T-cell (primary cell): Measurements from ENCODE around the gene PLA2G3. TPM values are rescaled to one million over a fixed set of nuclear protein-coding genes. Genes with fewer than 3 reads are reported as not detected.
A peak's percentile ranks its signal among the peaks of the same experiment; 100 is the strongest.

Experiments
- ATAC-seq, 4 experiments: fragments of 200-7000 bp in 3 of 4; fragments of 150-1000 bp in 1 of 4; cut with Tn5 transposase; replicated peaks in 1 of 4; 1 replicate in 3 of 4; 2 replicates in 1 of 4; pipeline ENCODE4 v1.10.0; 2021; ENCODE audit warnings: moderate library complexity in 3 of 4, mild to moderate bottlenecking in 2 of 4, moderate number of reproducible peaks in 1 of 4
- CTCF ChIA-PET, 2 donors: fragments of 300-600 bp; sonication (Branson Sonifier 250); formaldehyde crosslinking; loops; one replicate each; lab custom pipeline; 2022; ENCODE audit warnings: antibody characterized with exemption in 2 of 2; lab: Charles Lee
- POLR2A ChIA-PET, 2 donors: fragments of 300-600 bp; sonication (Branson Sonifier 250); formaldehyde crosslinking; loops; one replicate each; lab custom pipeline; 2022; ENCODE audit warnings: antibody characterized with exemption in 2 of 2; lab: Charles Lee
- DNase-seq, 35 experiments: peaks; one replicate each; pipeline versions ENCODE4 v3.0.0 to v3.0.0-alpha.2; 2013 to 2023
- H3K27ac ChIP-seq: one replicate; pipeline ENCODE4 v1.5.1; 2013; ENCODE audit warnings: low read length
- H3K27me3 ChIP-seq, 2 experiments: replicated peaks in 1 of 2; 1 replicate in 1 of 2; 2 replicates in 1 of 2; pipeline versions ENCODE4 v1.6.1 to v1.7.0; 2013; ENCODE audit warnings: low read length in 1 of 2, mixed read lengths in 1 of 2; ENCODE audit not compliant: control insufficient read depth in 2 of 2, insufficient read depth in 2 of 2; ENCODE audit errors: extremely low read depth in 1 of 2
- H3K36me3 ChIP-seq, 2 donors: 1 replicate in 1 of 2; 2 replicates in 1 of 2; pipeline versions ENCODE4 v1.6.1 to v1.7.0; 2013; ENCODE audit warnings: low read length in 1 of 2; ENCODE audit not compliant: control insufficient read depth in 2 of 2, insufficient read depth in 1 of 2; ENCODE audit errors: extremely low read depth in 1 of 2
- H3K4me1 ChIP-seq, 2 experiments: 1 replicate in 1 of 2; 2 replicates in 1 of 2; pipeline versions ENCODE4 v1.6.1 to v1.7.0; 2013; ENCODE audit warnings: low read length in 2 of 2, mixed read lengths in 1 of 2; ENCODE audit not compliant: insufficient read depth in 2 of 2, control insufficient read depth in 1 of 2; ENCODE audit errors: extremely low read depth in 1 of 2
- H3K4me3 ChIP-seq, 2 donors: 1 replicate in 1 of 2; 2 replicates in 1 of 2; pipeline versions ENCODE4 v1.5.1 to v1.7.0; 2013; ENCODE audit warnings: mild to moderate bottlenecking in 2 of 2, low read length in 1 of 2, moderate library complexity in 1 of 2; ENCODE audit not compliant: control insufficient read depth in 1 of 2; ENCODE audit errors: extremely low read depth in 1 of 2
- H3K9me3 ChIP-seq: 2 replicates; pipeline ENCODE4 v1.7.0; 2013
- H3K27ac Mint-ChIP-seq, 2 donors: one replicate each; pipeline ENCODE4 v1.8.0; 2020 to 2021; ENCODE audit warnings: mild to moderate bottlenecking in 2 of 2, mixed read lengths in 2 of 2
- H3K27me3 Mint-ChIP-seq, 2 donors: one replicate each; pipeline ENCODE4 v1.8.0; 2021 to 2022; ENCODE audit warnings: mixed read lengths in 2 of 2
- H3K36me3 Mint-ChIP-seq: one replicate; pipeline ENCODE4 v1.8.0; 2021; ENCODE audit warnings: mixed read lengths
- H3K4me1 Mint-ChIP-seq, 3 donors: one replicate each; pipeline ENCODE4 v1.8.0; 2020 to 2022; ENCODE audit warnings: mixed read lengths in 3 of 3, mild to moderate bottlenecking in 1 of 3
- H3K4me3 Mint-ChIP-seq, 3 donors: one replicate each; pipeline ENCODE4 v1.8.0; 2020 to 2022; ENCODE audit warnings: mild to moderate bottlenecking in 3 of 3, mixed read lengths in 3 of 3, moderate library complexity in 3 of 3
- H3K9me3 Mint-ChIP-seq, 3 donors: one replicate each; pipeline ENCODE4 v1.8.0; 2020 to 2022; ENCODE audit warnings: mixed read lengths in 3 of 3
- whole genome bisulfite sequencing: methylation state at CpG from one replicate; pipeline ENCODE4 v1.1.5; 2013; ENCODE audit warnings: missing lambda C conversion rate; ENCODE audit not compliant: insufficient coverage; 5-methylcytosine and 5-hydroxymethylcytosine counted together
- total RNA-seq, 35 experiments: library from RNA in 6 of 35; stranded (reverse) in 6 of 35; fragments of 120-200 nt in 1 of 35; gene quantifications; one replicate each; pipeline versions ENCODE4 v1.2.1 to v1.2.4 and lab custom pipeline; 2013 to 2026

The PLA2G3 gene
- total RNA-seq, 5 donors from 2014 or later (not counting 1 experiment from before 2014, with no cell fraction given): not detected

DNA sequence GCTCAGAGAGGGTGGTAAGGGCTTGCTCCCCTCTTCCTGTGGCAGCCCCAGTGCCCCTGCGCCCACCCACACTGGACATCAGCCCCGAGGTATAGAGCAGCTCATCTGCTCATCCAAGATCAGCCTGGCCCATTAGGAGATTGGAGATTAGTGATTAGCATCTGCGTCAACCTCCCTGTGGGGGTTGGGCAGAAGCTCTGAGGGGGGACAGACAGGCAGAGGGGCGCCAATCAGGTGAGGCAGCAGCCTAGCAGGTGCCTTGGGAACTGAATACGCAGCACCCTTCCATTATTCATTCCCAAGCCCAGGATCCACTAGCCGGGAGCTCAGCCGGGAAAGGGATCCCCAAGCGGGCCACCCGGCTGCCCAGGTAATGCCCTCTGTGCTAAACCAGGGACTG, 48.1 kb downstream of the PLA2G3 start:
- Histone ChIP-seq H3K9me3 (no peaks in the 10 kb centered on the region), H3K27ac (no peak overlapping the region), H3K4me3 (no peak overlapping the region), H3K4me1 (no peaks in the 10 kb centered on the region), H3K36me3 (peaks cover 0 to 6% of the 10 kb centered on the region in 2 donors), H3K27me3 (no peaks in the 10 kb centered on the region)
- Mint-ChIP-seq H3K9me3 (no peaks in the 10 kb centered on the region), H3K4me1 (no peaks in the 10 kb centered on the region), H3K36me3 (no peaks in the 10 kb centered on the region), H3K27ac (no peak overlapping the region), H3K4me3 (no peak overlapping the region), H3K27me3 (no peaks in the 10 kb centered on the region)
- ChIA-PET POLR2A (no interaction called here), CTCF (interaction anchor here in 1 of 2 donors (0.6 kb wide), 1 partner anchor 485 kb away, joined by 3 read pairs; the partner anchor contains the start of gene TCN2)
- DNase-seq: no peak
- no CpG with 5 or more reads among the region's 9 CpGs for WGBS
- no peak for ATAC-seq

DNA sequence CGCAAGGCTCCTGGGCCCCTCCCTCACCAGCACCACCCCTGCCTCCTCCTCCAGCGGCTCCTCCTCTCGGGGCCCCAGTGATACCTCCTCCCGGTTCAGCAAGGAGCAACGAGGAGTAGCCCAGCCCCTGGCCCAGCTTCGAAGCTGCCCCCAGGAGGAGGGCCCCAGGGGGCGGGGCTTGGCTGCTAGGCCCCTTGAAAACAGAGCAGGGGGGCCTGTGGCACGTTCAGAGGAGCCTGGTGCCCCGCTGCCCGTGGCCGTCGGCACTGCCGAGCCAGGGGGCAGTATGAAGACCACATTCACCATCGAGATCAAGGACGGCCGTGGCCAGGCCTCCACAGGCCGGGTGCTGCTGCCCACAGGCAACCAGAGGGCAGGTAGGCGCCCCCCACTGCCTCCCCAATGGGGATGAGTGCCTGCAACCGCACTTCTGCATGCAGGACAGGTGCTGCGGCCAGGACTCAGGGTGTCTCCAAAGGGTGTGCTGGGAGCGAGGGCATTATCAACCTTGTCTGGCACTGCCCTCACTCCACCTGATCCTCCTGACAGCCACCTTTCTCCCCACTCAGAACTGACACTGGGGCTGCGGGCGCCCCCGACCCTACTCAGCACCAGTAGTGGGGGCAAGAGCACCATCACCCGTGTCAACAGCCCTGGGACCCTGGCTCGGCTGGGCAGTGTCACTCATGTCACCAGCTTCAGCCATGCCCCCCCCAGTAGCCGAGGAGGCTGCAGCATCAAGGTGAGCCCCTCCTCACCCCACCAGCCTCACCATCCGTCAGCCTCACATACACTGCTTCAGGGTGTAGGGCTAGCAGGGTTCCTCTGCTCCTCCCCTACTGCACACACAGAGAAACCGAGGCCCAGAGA, 49.0 kb downstream of the PLA2G3 start:
- CTCF ChIA-PET: interaction anchor here in 1 of 2 donors (0.6 kb wide), 1 partner anchor 484 kb away, joined by 3 read pairs; the partner anchor contains the start of gene TCN2
- Mint-ChIP-seq H3K27ac (no peak overlapping the region), H3K9me3 (no peaks in the 10 kb centered on the region), H3K36me3 (no peaks in the 10 kb centered on the region), H3K4me1 (no peaks in the 10 kb centered on the region), H3K27me3 (no peaks in the 10 kb centered on the region), H3K4me3 (no peak overlapping the region)
- no peaks in the 10 kb centered on the region for H3K4me1 ChIP-seq
- no peaks in the 10 kb centered on the region for H3K9me3 ChIP-seq
- DNase-seq: no peak
- H3K27ac ChIP-seq: no peak overlapping the region
- no peak for ATAC-seq
- H3K36me3 ChIP-seq: peaks cover 0 to 6% of the 10 kb centered on the region in 2 donors
- POLR2A ChIA-PET: no interaction called here
- WGBS: 94% methylated on average over 28 of the region's 29 CpGs
- no peaks in the 10 kb centered on the region for H3K27me3 ChIP-seq
- H3K4me3 ChIP-seq: no peak overlapping the region

DNA sequence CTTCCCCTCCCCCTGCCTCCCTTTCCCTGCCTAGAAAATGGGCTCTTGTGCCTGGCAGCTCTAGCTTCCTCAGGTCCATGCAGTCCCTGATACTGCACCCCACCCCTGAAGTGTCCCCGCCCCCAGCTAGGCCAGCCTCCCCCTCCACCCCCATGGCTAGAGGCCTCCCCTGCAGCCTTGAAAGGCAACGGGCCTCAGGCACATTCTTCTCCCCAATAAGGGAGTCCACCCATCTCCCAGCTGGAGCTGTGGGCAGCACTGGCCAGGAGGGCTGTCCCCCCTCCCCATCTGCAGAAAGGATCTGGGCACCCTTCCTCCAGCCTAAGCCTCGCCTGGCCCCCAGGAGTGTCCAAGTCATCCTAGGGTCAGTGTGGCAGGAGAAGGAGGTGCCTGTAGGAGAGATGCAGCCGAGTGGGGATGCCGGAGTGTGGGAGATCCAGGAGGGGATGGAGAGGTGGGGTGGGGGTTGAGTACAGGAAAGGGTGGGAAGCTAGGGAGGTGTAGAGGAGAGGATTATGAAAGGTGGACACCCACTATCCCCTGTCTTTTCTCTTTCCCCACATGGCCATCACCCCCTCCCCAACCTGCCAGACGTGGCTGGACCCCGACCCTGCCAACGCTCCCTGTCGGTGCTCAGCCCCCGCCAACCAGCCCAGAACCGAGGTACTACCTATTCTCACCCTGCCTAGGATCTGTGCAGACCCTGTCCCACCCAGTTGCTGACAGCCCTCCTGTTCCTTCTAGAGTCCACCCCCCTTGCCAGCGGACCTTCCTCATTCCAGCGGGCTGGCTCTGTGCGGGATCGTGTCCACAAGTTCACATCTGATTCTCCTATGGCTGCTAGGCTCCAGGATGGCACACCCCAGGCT, 49.9 kb downstream of the PLA2G3 start:
- H3K4me1 ChIP-seq: peaks cover 0 to 4% of the 10 kb centered on the region in 2 experiments
- no peaks in the 10 kb centered on the region for H3K27me3 ChIP-seq
- POLR2A ChIA-PET: no interaction called here
- CTCF ChIA-PET: interaction anchor here in 1 of 2 donors (0.7 kb wide), 1 partner anchor 11 kb away, joined by 4 read pairs; no protein-coding TSS in a partner anchor
- ATAC-seq: no peak
- H3K4me1 Mint-ChIP-seq: no peaks in the 10 kb centered on the region
- H3K9me3 Mint-ChIP-seq: no peaks in the 10 kb centered on the region
- no peak overlapping the region for H3K4me3 ChIP-seq
- H3K36me3 Mint-ChIP-seq: no peaks in the 10 kb centered on the region
- H3K9me3 ChIP-seq: no peaks in the 10 kb centered on the region
- no peak overlapping the region for H3K27ac ChIP-seq
- WGBS: 94% methylated on average over 12 of the region's 15 CpGs
- no peak for DNase-seq
- H3K27ac Mint-ChIP-seq: no peak overlapping the region
- no peak overlapping the region for H3K4me3 Mint-ChIP-seq
- peaks cover 0 to 6% of the 10 kb centered on the region in 2 donors for H3K36me3 ChIP-seq
- no peaks in the 10 kb centered on the region for H3K27me3 Mint-ChIP-seq

DNA sequence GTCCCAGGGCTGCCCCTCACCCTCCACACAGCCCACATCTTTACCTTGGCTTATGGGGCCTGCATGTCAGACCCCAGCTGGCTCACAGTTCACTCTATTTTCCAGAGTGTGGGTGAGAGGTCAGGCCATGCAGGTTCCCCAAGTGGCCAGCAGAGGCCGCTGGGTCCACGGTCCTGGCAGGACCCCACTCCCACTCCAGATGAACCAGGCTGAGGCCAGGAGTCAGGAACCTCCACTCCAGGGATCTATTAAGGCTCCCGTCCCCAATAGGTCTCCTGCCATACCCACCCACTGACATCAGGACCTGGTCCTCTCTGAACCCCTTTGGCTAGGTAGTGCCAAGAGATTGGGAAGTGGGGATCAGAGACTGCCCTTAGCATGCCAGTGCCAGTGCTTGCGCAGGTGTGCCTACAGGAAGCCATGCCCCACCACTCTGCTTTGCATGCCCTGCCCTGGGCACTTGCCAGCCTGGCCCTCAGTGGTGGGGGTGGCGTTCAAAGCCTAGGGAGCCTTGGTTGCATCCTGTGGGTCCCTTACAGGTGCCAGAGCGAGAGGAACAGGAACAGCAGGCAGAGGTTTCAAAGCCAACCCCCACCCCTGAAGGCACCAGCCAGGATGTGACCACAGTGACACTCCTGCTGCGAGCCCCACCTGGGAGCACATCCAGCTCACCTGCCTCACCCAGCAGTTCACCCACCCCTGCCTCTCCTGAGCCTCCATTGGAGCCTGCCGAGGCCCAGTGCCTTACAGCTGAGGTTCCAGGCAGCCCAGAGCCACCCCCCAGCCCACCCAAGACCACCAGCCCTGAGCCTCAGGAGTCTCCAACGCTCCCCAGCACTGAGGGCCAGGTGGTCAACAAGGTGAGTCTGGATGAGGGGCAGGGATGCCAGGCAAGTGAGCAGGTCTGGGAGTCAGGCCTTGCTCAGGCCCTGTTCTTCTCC, 50.9 kb downstream of the PLA2G3 start:
- no peaks in the 10 kb centered on the region for H3K27me3 Mint-ChIP-seq
- Histone ChIP-seq H3K9me3 (no peaks in the 10 kb centered on the region), H3K4me3 (no peak overlapping the region), H3K36me3 (peaks cover 0 to 6% of the 10 kb centered on the region in 2 donors), H3K27me3 (no peaks in the 10 kb centered on the region), H3K4me1 (peaks cover 0 to 9% of the 10 kb centered on the region in 2 experiments), H3K27ac (no peak overlapping the region)
- DNase-seq (peak in 13 of 35 experiments; percentile 16 to 58 (median 31)), ATAC-seq (no peak)
- ChIA-PET CTCF (interaction anchor here in 1 of 2 donors (1.4 kb wide), 1 partner anchor 141 kb away, joined by 3 read pairs; no protein-coding TSS in a partner anchor), POLR2A (no interaction called here)
- no peaks in the 10 kb centered on the region for H3K36me3 Mint-ChIP-seq
- WGBS: 90% methylated on average over 6 of the region's 9 CpGs
- H3K9me3 Mint-ChIP-seq: no peaks in the 10 kb centered on the region
- peaks cover under 1 to 2% (median 2%) of the 10 kb centered on the region in 3 donors for H3K4me1 Mint-ChIP-seq
- H3K27ac Mint-ChIP-seq: no peak overlapping the region
- H3K4me3 Mint-ChIP-seq: no peak overlapping the region

DNA sequence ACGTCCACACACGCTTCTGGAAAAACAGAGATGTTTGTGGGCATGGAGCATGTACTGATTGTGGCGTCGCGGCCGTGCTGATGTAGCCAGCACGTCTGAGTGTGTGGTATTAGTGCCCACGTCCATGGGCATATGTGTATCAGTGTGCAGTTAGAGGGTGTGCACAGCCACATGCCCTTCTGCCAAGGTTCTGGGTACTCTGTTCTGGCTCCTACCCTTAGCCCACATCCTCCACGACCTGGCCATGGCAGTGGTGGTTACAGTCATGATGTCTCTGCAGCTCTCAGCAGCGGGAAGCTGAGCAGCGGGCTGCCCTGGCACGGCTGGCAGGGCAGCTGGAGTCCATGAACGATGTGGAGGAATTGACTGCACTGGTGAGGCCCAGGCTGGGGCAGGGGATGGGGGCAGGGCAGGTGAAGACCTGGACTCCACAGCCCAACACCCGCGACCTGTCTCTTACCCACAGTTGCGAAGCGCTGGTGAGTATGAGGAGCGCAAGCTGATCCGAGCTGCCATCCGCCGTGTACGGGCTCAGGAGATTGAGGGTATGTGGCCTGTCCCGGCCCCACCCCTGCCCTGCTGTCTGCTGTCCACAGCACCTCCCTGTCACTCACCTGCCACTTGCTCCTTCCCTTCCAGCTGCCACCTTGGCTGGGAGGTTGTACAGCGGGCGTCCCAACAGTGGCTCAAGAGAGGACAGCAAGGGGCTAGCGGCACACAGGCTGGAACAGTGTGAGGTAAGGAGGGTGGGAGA, 51.9 kb downstream of the PLA2G3 start:
- no peak overlapping the region for H3K27ac ChIP-seq
- H3K36me3 Mint-ChIP-seq: no peaks in the 10 kb centered on the region
- POLR2A ChIA-PET: no interaction called here
- no peaks in the 10 kb centered on the region for H3K27me3 Mint-ChIP-seq
- no peaks in the 10 kb centered on the region for H3K27me3 ChIP-seq
- no peak overlapping the region for H3K4me3 ChIP-seq
- H3K4me1 Mint-ChIP-seq: peaks cover 11 to 12% (median 12%) of the 10 kb centered on the region in 3 donors
- DNase-seq (no peak), ATAC-seq (no peak)
- no peak overlapping the region for H3K27ac Mint-ChIP-seq
- peaks cover 6 to 19% of the 10 kb centered on the region in 2 experiments for H3K4me1 ChIP-seq
- no peak overlapping the region for H3K4me3 Mint-ChIP-seq
- peaks cover 0 to 6% of the 10 kb centered on the region in 2 donors for H3K36me3 ChIP-seq
- H3K9me3 ChIP-seq: no peaks in the 10 kb centered on the region
- CTCF ChIA-PET: interaction anchor here (0.5 to 1.4 kb wide), 2 partner anchors 142 to 325 kb away, joined by 3 to 5 read pairs; no protein-coding TSS in a partner anchor
- WGBS: 94% methylated on average over 23 of the region's 26 CpGs
- H3K9me3 Mint-ChIP-seq: no peaks in the 10 kb centered on the region
